NCI-H187 (cell line): ENCODE data around the gene PRSS33.
A peak's percentile ranks its signal among the peaks of the same experiment; 100 is the strongest.

Experiments
- DNase-seq, 2 experiments: peaks; one replicate each; lab custom pipeline; 2025; lab: John Stamatoyannopoulos, UW

PRSS33 gene

GRCh38 chr16:2777231-2777902 lies 10.0 kb downstream of the PRSS33 start, which contains the start of gene ELOB:
TSS of gene ELOB (minus strand) at chr16:2777280. CDS start at chr16:2777239, 41 bp downstream.
- DNase-seq, result peak; percentile 53 to 94

- DNase-seq, result no peak
Observed at GRCh38 chr16:2776500-2777139, 10.7 kb downstream of the PRSS33 start.

DNA sequence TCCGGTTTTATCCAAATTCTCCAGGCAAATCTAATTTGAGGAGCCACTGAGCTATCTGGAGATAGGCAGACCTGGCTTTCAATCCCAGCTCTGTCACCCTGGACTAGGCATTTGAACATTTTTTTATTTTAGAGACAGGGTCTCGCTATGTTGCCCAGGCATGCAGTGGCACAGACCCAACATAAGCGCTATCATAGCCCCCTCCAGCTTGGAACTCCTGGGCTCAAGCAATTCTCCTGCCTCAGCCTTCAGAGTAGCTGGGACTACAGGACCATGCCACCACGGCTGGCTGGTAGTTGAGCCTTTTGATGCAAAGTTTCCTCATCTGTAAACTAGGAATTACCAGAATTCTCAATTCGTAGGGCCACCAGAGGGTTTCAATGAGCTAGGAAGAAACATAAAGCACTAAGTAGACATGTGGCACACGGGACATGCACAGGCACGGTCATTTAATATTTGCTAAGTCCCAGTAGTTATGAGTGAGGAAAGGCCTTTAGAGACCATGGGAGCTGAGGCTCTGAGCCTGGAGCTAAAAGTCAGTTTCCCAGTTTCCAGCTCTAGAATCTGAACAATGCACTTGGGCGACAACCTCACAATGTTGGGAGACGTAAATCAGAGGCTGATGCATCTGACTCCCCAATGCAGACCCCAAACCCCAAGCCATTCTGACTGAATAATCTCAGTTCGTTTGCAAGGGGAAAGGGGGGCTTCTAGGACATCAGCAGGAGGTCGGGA lies 11.4 kb downstream of the PRSS33 start:
- no peak for DNase-seq

GRCh38 chr16:2775131-2775716 lies 12.1 kb downstream of the PRSS33 start:
- no peak for DNase-seq

DNA sequence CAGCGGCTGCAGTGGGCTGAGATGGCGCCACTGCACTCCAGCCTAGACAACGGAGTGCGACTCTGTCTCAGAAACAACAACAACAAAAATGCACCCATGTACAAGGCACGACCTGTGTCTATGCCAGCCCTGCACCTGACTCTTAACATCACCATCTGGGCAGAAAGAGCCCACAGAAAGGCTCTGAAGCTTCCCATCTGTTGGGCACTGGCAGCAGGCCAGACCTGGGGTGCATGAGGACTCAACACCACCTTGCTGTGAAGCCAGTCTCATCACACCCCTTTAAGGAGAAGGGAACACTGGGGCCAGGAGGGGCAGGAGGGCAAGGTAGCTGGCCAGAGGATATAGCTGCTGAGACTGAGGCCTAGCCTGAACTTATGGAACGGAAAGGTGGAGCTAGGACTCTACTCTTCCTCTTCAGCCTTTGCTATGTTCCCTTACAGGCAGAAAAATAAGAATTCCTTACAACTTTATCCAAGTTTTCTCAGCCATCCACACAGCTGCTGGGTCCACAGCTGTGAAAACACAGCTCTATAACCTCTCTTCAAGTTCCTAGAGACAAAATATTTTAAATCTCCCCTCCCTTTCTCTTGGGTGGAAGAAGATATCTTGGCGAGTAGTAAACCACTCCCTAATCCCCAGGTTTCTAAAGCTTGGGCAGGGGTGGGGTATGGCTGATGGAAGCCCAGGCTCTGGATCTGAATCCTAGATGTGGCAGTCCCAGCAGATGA lies 13.0 kb downstream of the PRSS33 start:
- DNase-seq, result no peak

- no peak for DNase-seq
Observed at GRCh38 chr16:2773188-2773968, 14.0 kb downstream of the PRSS33 start.

GRCh38 chr16:2771496-2772402 lies 15.6 kb downstream of the PRSS33 start:
- DNase-seq, result no peak

GRCh38 chr16:2770057-2770951 lies 17.1 kb downstream of the PRSS33 start:
- no peak for DNase-seq

- no peak for DNase-seq
Observed at GRCh38 chr16:2769675-2770056, 17.7 kb downstream of the PRSS33 start.

DNA sequence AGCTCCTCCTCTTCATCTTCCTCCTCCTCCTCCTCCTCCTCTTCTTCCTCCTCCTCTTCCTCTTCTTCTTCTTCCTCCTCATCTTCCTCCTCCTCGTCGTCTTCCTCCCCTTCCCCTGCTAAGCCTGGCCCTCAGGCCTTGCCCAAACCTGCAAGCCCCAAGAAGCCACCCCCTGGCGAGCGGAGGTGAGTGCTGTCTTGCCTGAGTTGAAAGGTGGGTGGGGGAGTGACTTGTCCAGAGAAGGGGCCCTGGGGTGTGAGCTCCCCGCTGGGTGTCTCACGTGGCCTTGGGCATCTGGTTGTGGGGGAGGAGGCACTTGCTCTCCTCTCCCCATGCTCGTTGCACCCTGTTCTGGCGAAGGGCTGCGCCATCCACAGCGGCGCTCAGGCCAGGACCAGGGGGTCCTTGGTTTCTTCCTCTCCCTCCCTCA lies 18.2 kb downstream of the PRSS33 start:
- DNase-seq, result no peak

DNA sequence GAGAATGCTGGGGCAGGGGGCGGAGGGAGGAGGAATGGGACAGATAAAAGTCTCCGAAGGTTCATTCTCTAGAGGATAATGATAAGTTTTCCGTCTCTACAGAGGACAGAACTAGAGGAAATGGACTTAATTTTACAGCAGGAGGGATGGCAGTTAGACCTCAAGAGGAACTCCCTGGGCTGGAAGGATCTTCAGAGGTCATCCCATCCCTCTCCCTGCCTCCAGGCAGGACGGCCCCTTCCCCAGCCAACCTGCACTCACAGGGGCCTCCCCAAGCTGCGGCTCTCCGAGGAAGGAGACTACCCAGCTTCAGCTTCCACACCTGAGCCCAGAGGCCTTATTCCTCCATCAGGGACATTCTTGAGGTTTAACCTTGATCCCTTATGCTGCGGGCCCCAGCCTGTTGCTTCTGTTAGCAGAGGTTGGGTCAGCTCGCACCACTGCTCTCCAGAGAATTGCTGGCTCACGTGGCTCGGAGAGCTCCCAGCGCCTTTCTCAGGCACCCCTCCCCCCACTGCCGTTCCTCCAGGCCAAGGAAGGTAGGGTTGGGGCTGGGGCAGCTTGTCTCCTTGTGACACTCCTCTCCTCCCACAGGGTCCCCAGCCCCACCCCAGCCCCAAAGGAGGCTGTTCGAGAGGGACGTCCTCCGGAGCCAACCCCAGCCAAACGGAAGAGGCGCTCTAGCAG lies 18.8 kb downstream of the PRSS33 start:
- no peak for DNase-seq

- DNase-seq, result no peak
Observed at GRCh38 chr16:2767891-2768290, 19.5 kb downstream of the PRSS33 start.

DNA sequence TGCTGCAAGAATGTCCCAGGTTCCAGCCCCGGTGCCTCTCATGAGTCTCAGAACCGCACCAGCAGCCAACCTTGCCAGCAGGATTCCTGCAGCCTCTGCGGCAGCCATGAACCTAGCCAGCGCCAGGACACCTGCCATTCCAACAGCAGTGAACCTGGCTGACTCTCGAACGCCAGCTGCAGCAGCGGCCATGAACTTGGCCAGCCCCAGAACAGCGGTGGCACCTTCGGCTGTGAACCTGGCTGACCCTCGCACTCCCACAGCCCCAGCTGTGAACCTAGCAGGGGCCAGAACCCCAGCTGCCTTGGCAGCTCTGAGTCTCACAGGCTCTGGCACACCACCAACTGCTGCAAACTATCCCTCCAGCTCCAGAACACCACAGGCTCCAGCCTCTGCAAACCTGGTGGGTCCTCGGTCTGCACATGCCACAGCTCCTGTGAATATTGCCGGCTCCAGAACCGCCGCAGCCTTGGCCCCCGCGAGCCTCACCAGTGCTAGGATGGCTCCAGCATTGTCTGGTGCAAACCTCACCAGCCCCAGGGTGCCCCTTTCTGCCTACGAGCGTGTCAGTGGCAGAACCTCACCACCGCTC lies 20.1 kb downstream of the PRSS33 start:
- DNase-seq, result no peak

DNA sequence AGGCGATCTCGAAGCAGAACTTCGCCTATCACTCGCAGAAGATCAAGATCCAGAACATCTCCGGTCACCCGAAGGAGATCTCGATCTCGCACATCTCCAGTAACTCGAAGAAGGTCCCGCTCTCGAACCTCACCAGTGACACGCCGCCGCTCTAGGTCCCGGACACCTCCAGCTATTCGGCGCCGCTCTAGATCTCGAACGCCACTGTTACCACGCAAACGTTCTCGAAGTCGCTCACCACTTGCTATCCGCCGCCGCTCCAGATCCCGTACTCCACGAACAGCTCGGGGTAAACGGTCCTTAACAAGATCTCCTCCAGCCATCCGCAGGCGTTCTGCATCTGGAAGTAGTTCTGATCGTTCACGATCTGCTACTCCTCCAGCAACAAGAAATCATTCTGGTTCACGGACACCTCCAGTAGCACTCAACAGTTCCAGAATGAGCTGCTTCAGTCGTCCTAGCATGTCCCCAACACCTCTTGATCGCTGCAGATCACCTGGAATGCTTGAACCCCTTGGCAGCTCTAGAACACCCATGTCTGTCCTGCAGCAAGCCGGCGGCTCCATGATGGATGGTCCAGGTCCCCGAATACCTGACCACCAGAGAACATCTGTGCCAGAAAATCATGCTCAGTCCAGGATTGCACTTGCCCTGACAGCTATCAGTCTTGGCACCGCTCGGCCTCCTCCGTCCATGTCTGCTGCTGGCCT lies 20.8 kb downstream of the PRSS33 start:
- DNase-seq, result no peak

DNA sequence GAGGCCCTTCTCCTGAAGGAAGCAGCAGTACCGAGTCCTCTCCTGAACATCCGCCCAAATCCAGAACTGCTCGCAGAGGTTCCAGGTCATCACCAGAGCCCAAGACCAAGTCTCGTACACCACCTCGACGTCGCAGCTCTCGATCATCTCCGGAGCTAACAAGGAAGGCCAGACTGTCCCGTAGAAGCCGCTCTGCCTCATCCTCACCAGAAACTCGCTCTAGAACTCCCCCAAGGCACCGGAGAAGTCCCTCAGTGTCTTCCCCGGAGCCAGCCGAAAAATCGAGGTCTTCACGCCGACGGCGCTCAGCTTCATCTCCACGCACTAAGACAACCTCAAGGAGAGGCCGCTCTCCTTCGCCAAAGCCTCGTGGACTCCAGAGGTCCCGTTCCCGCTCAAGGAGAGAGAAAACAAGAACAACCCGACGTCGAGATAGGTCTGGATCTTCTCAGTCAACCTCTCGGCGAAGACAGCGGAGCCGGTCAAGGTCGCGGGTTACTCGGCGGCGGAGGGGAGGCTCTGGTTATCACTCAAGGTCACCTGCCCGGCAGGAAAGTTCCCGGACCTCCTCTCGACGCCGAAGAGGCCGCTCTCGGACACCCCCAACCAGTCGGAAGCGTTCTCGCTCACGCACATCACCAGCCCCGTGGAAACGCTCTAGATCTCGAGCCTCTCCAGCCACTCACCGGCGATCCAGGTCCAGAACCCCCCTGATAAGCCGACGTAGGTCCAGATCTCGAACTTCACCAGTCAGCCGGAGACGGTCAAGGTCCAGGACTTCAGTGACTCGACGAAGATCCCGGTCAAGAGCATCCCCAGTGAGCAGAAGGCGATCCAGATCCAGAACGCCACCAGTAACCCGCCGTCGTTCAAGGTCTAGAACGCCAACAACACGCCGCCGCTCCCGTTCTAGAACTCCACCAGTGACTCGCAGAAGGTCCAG lies 21.6 kb downstream of the PRSS33 start:
- no peak for DNase-seq

DNA sequence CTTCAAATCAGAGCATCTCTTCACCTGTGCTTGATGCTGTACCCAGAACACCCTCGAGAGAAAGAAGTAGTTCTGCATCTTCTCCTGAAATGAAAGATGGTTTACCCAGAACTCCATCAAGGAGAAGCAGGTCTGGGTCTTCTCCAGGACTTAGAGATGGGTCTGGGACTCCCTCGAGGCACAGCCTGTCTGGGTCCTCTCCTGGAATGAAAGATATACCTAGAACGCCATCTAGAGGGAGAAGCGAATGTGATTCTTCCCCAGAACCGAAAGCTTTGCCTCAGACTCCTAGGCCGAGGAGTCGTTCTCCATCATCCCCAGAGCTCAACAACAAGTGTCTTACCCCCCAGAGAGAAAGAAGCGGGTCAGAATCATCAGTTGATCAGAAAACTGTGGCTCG lies 22.6 kb downstream of the PRSS33 start:
- DNase-seq, result no peak
